Keratinocyte (primary cell): Measurements from ENCODE around the gene CABP2.

Experiments
- EZH2 ChIP-seq: IDR thresholded peaks from one replicate; pipeline ENCODE4 v1.6.1; 2012; ENCODE audit warnings: inconsistent platforms, mild to moderate bottlenecking, low read length, moderate library complexity
- TF ChIP-seq, protein P1 (sequence below), 3 experiments: IDR thresholded peaks in 1 of 3; conservative IDR thresholded peaks in 1 of 3; optimal IDR thresholded peaks in 1 of 3; 2 replicates in 2 of 3; 3 replicates in 1 of 3; pipeline versions ENCODE3 to v1.5.1; 2011; ENCODE audit warnings: low read length in 3 of 3, mild to moderate bottlenecking in 3 of 3, moderate library complexity in 2 of 3, control low read depth in 1 of 3, inconsistent platforms in 1 of 3; ENCODE audit not compliant: insufficient read depth in 2 of 3; ENCODE audit errors: extremely low read depth in 1 of 3

DNA sequence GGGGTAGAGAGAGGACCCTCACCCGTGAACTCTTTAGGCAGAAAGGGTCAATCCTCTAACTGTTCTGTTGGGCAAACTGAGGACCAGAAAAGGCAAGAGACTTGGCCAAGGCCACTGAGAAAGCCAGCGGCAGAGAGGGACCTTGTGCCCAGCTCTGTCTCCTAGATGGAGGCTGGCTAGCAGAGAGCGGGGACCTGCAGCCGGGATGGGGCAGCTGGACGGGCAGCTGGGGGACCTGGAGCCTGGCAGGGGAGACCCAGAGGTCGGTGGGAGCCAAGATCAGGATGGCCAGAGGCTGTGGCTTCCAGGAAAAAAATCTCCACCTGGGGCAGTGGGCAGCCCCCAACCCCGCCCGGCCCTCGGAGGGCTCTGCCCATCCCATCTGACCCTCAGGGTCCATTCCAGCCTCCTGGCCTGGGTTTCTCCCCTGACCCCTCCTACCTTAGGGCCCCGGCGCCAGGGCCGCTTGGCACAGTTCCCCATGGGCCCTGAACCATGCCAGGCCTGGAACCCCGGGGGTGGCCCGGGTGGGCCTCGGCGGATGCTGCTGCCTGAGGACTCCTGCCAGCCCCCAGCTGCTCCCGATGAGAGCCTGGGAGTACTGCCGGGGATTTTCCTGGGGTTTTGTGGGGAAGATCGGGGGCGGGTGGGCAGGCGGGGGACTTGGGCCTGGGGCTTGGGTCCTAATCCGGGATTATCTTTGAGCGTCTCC is at the start of gene CABP2:
- TF ChIP-seq, protein P1, sequence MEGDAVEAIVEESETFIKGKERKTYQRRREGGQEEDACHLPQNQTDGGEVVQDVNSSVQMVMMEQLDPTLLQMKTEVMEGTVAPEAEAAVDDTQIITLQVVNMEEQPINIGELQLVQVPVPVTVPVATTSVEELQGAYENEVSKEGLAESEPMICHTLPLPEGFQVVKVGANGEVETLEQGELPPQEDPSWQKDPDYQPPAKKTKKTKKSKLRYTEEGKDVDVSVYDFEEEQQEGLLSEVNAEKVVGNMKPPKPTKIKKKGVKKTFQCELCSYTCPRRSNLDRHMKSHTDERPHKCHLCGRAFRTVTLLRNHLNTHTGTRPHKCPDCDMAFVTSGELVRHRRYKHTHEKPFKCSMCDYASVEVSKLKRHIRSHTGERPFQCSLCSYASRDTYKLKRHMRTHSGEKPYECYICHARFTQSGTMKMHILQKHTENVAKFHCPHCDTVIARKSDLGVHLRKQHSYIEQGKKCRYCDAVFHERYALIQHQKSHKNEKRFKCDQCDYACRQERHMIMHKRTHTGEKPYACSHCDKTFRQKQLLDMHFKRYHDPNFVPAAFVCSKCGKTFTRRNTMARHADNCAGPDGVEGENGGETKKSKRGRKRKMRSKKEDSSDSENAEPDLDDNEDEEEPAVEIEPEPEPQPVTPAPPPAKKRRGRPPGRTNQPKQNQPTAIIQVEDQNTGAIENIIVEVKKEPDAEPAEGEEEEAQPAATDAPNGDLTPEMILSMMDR (optimal IDR thresholded peaks at IDR 0.05 in 1 of 3, IDR thresholded peaks at IDR 0.05 in 1 of 3, conservative IDR thresholded peaks at IDR 0.05 in 1 of 3; ENCODE audit: extremely low read depth in 1 of 3, insufficient read depth in 2 of 3, low read length in 3 of 3) = no peak
- TF ChIP-seq EZH2 = no peak
